Fibroblast of the aortic adventitia (primary cell): ENCODE results near the gene DENND4C. TPM values are rescaled to one million over a fixed set of nuclear protein-coding genes. Genes with fewer than 3 reads are reported as not detected.

Experiments
- DNase-seq: peaks from one replicate; pipeline ENCODE4 v3.0.0-alpha.2; 2010; ENCODE audit warnings: low read depth
- H3K4me3 ChIP-seq: 2 replicates; pipeline ENCODE4 v1.5.1; 2011; ENCODE audit warnings: low read depth, mild to moderate bottlenecking, control low read depth, low read length, moderate library complexity
- total RNA-seq: library from RNA; depleted of rRNA; stranded (reverse); fragments of >200 nt; gene quantifications from 2 replicates; pipeline ENCODE4 v1.2.3, GENCODE V29; 2012; ENCODE audit warnings: low replicate concordance
- TF ChIP-seq, protein P1 (sequence below): IDR thresholded peaks from 2 replicates; pipeline ENCODE4 v1.5.1; 2011; ENCODE audit warnings: mild to moderate bottlenecking, low read length, control low read depth, inconsistent platforms; ENCODE audit not compliant: insufficient read depth

Gene DENND4C
- total RNA-seq, 1 donor, result 67.5 TPM

DNA sequence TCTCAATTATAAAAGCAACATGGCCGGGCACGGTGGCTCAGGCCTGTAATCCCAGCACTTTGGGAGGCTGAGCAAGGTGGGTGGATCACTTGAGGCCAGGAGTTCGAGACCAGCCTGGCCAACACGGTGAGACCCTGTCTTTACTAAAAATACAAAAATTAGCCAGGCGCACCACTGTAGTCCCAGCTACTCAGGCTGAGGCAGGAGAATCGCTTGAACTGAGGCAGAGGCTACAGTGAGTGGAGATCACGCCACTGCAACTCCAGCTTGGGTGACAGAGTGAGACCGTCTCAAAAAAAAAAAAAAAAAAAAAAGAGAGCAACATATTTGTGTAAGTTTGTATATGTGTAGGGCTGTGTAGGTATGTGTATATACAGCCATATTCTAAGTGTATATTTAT lies 142.1 kb downstream of the DENND4C start:
- no peak for DNase-seq

DNA sequence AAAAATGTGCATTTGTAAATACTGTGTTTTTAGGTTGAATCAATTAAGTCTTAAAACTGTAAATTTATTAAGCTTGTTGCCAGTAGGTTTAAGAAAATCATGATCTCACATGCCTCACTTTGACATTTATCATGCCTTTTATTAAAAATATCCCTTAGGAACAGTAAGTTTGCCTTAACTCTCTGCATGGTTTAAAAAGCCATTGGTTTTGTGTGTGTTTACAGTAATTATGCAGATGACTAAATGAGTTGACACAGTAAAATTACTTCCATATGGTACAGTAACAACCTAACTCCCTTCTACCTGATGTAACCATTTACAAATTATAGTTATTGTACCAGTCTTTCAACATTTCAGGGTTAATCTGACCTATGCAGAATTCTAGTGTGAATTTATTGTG lies 143.0 kb downstream of the DENND4C start:
- no peak for DNase-seq
- TF ChIP-seq, protein P1, sequence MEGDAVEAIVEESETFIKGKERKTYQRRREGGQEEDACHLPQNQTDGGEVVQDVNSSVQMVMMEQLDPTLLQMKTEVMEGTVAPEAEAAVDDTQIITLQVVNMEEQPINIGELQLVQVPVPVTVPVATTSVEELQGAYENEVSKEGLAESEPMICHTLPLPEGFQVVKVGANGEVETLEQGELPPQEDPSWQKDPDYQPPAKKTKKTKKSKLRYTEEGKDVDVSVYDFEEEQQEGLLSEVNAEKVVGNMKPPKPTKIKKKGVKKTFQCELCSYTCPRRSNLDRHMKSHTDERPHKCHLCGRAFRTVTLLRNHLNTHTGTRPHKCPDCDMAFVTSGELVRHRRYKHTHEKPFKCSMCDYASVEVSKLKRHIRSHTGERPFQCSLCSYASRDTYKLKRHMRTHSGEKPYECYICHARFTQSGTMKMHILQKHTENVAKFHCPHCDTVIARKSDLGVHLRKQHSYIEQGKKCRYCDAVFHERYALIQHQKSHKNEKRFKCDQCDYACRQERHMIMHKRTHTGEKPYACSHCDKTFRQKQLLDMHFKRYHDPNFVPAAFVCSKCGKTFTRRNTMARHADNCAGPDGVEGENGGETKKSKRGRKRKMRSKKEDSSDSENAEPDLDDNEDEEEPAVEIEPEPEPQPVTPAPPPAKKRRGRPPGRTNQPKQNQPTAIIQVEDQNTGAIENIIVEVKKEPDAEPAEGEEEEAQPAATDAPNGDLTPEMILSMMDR, result no peak
- no peak overlapping the region for H3K4me3 ChIP-seq

More for the DNA sequence above, 142.1 kb downstream of the DENND4C start:
- TF ChIP-seq, protein P1, result no peak
- H3K4me3 ChIP-seq, result no peak overlapping the region

DNA sequence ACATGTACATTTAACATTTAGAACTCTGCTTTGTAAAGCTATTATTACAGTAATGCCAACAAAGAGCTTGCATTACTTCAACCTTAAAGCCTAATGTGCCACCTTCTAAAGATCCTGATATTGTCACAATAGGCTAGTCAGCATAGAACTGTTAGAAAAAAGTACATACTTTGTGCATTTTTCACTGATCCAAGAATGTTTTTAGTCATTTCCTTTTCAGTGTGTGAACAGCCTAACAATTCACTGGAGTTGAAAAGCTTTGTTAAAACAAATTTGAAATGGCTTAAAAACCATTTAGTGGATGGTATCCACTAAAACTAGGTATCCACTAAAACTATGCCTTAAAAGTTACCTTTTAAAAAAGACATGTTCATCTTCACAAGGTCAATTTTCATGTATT lies 145.0 kb downstream of the DENND4C start:
- no peak overlapping the region for H3K4me3 ChIP-seq
- TF ChIP-seq, protein P1, result no peak
- DNase-seq, result peak; percentile 28

DNA sequence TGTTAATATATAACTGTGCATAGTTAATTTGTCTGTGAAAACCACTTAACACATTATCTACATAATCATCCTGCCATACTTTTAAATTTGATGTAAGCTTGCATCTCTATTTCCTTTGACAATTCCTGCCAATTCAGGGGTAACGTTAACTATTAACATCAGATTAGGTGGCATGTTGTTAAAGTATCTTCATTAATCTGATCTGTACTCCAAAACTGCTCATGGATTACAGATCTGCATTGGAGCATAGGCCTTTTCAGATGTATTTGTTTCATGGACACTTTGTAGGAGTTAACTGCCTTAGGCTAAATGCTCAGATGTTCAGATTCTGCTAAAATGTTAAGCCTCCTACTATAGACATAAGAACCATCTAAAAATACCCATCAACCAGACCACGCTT lies 146.4 kb downstream of the DENND4C start:
- DNase-seq, result no peak
- H3K4me3 ChIP-seq, result peak overlapping the region; percentile 93
- TF ChIP-seq, protein P1, result no peak

DNA sequence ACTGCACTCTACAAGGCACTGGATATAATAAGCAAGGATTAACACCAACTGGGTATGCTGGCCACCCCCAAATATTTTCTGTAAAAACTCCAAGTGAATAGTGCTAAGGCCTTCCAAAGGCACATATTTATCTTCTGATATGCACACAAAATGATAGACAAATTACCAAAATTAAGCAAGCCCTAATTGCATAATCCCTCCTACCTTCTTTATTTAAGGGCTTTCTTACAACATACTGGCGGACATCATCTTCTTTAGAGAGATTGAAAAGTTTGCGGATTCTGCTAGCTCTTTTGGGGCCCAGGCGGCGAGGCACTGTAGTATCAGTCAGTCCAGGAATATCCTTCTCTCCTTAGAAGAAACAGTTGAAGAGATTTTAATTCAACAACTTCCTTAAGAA lies 147.7 kb downstream of the DENND4C start:
- TF ChIP-seq, protein P1, result no peak
- H3K4me3 ChIP-seq, result peak overlapping the region; percentile 93
- DNase-seq, result peak; percentile 22

DNA sequence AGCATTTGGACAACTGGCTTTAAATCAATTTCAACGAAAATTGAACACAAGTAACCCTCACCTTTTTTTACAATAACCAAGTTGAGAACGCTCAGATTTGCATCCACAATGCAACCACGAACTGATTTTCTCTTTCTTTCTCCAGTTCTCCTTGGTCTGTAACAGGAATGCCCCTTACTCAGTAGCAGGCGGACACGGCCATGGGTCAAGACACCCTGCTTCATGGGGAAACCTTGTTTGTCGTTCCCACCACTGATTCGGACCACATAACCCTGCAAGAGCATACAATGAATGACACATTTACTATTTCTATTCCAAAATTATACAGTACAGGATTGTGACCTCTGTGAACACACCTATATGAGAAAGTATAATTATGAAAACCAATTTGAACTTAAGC lies 148.2 kb downstream of the DENND4C start:
- peak overlapping the region; percentile 93 for H3K4me3 ChIP-seq
- TF ChIP-seq, protein P1, result no peak
- no peak for DNase-seq

DNA sequence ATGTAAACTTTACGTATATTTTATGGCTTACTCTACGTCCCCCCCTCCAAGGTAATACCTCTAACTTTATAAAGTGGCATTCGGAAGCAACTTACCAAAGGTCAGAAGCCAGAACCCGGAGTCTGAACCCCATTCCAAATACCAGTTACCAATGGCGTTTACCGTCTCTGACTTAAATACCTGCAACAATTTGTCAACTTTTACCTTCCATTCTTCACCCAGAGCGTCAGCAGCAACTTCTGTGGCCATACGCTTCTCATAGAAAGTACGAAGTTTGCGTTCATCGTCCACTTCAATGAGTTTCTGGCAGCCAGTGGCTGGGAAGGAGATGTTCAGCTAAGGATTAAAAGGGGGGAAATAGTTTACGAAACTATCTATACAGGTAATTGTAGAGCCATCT lies 148.8 kb downstream of the DENND4C start:
- TF ChIP-seq, protein P1, result no peak
- H3K4me3 ChIP-seq, result peak overlapping the region; percentile 93
- DNase-seq, result no peak
